ENCODE measurements around the gene NUDT11.
"Not testable (repeated sequence)": the region's sequence is repeated elsewhere in the genome, so short reads cannot be mapped to it uniquely, and the experiment has no call there.

The NUDT11 gene

DNA sequence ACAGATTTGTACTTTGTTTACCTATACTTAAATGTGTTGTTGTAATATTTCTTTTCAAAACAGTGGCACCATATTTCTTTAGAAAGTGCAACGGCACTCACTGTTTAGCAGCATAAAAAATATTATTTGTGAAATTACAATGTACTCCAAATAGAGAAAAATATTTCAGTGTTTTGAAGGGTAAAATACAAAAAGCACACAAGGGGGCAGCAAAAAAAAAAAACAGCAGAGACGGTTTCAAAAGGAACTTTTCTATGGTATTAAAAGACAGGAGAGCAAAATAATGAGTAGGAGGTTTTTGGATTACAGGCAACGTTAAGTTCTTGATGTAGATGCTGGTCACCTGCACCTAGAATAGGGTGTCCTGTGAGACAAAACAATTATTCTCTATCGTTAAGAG lies 2.0 kb downstream of the NUDT11 start:
- H3K27ac ChIP-seq (ENCODE audit: low read depth, low read length, poor library complexity, severe bottlenecking): no peak overlapping the region
- H3K9me3 ChIP-seq (ENCODE audit: low read length): no peaks in the 10 kb centered on the region
- H4K20me1 ChIP-seq (ENCODE audit: insufficient read depth, low read length): no peaks in the 10 kb centered on the region
- H3K79me2 ChIP-seq (ENCODE audit: insufficient read depth, low read length): no peaks in the 10 kb centered on the region
- no peaks in the 10 kb centered on the region for H3F3A ChIP-seq (ENCODE audit: insufficient read depth, low read length)
- H3K4me2 ChIP-seq (ENCODE audit: low read length): no peak overlapping the region
- no peak overlapping the region for H3K9ac ChIP-seq (ENCODE audit: low read length)
- H3K4me3 ChIP-seq (ENCODE audit: low read depth, low read length, poor library complexity, severe bottlenecking): no peak overlapping the region
- no peak overlapping the region for H2AFZ ChIP-seq (ENCODE audit: low read length)
- H3K36me3 ChIP-seq (ENCODE audit: insufficient read depth, low read length): no peaks in the 10 kb centered on the region
- H3K4me1 ChIP-seq (ENCODE audit: insufficient read depth, low read length, severe bottlenecking): no peaks in the 10 kb centered on the region
- no peaks in the 10 kb centered on the region for H3K9me2 ChIP-seq (ENCODE audit: low read depth, low read length)
- no peaks in the 10 kb centered on the region for H3K27me3 ChIP-seq (ENCODE audit: insufficient read depth, low read length)
- TF ChIP-seq, protein P1, sequence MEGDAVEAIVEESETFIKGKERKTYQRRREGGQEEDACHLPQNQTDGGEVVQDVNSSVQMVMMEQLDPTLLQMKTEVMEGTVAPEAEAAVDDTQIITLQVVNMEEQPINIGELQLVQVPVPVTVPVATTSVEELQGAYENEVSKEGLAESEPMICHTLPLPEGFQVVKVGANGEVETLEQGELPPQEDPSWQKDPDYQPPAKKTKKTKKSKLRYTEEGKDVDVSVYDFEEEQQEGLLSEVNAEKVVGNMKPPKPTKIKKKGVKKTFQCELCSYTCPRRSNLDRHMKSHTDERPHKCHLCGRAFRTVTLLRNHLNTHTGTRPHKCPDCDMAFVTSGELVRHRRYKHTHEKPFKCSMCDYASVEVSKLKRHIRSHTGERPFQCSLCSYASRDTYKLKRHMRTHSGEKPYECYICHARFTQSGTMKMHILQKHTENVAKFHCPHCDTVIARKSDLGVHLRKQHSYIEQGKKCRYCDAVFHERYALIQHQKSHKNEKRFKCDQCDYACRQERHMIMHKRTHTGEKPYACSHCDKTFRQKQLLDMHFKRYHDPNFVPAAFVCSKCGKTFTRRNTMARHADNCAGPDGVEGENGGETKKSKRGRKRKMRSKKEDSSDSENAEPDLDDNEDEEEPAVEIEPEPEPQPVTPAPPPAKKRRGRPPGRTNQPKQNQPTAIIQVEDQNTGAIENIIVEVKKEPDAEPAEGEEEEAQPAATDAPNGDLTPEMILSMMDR (IDR thresholded peaks at IDR 0.05; ENCODE audit: low read length): peak; percentile 7; the same call in 1 of the 2 replicates
- no peak for TF ChIP-seq EZH2 (IDR thresholded peaks at IDR 0.05; ENCODE audit: borderline replicate concordance, low read length)

DNA sequence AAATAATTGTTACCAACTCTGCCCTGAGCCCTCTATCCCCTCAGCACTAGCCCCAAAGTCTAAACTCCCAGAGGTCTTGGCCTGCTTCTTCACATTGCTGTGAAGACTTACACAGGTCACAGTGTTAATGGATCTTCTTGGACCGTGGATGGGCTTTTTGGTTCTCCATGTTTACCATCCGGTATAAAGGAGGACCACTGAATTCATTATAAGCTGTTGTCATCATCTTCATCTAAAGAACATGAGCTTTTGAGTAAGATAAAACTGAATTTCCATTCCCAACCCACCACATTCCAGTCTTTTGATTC lies 8.5 kb downstream of the NUDT11 start:
- H3K4me3 ChIP-seq (ENCODE audit: low read depth, low read length, poor library complexity, severe bottlenecking): no peak overlapping the region
- no peaks in the 10 kb centered on the region for H3K9me2 ChIP-seq (ENCODE audit: low read depth, low read length)
- no peaks in the 10 kb centered on the region for H3K9me3 ChIP-seq (ENCODE audit: low read length)
- no peaks in the 10 kb centered on the region for H3K27me3 ChIP-seq (ENCODE audit: insufficient read depth, low read length)
- peaks cover 5% of the 10 kb centered on the region for H3K4me1 ChIP-seq (ENCODE audit: insufficient read depth, low read length, severe bottlenecking)
- no peak overlapping the region for H3K27ac ChIP-seq (ENCODE audit: low read depth, low read length, poor library complexity, severe bottlenecking)
- no peaks in the 10 kb centered on the region for H3F3A ChIP-seq (ENCODE audit: insufficient read depth, low read length)
- TF ChIP-seq, protein P1 (IDR thresholded peaks at IDR 0.05; ENCODE audit: low read length): no peak
- no peak overlapping the region for H3K4me2 ChIP-seq (ENCODE audit: low read length)
- no peaks in the 10 kb centered on the region for H3K79me2 ChIP-seq (ENCODE audit: insufficient read depth, low read length)
- no peak overlapping the region for H3K9ac ChIP-seq (ENCODE audit: low read length)
- no peak overlapping the region for H2AFZ ChIP-seq (ENCODE audit: low read length)
- no peaks in the 10 kb centered on the region for H3K36me3 ChIP-seq (ENCODE audit: insufficient read depth, low read length)
- no peaks in the 10 kb centered on the region for H4K20me1 ChIP-seq (ENCODE audit: insufficient read depth, low read length)

DNA sequence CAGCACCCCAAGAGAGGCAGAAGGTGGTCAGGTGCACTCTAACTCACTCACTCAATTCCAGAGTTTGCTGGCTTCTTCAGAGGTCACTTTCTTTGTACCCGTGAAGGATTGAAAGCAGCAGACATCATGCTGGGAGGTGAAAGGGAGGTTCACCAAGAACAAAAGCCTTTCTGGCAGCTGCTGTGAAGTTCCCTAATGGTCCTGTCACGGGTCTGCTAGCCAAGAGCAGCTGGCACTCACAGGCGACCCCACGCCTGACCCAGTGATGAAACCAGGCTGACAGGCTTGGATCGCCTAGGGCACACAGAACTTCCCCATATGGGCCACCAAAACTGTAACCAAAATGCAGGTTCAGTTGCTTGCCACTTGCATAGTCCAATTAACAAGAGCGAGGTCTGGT lies 11.8 kb downstream of the NUDT11 start:
- H3K9me3 ChIP-seq (ENCODE audit: low read length): no peaks in the 10 kb centered on the region
- no peaks in the 10 kb centered on the region for H4K20me1 ChIP-seq (ENCODE audit: insufficient read depth, low read length)
- H3K4me2 ChIP-seq (ENCODE audit: low read length): no peak overlapping the region
- TF ChIP-seq, protein P1 (IDR thresholded peaks at IDR 0.05; ENCODE audit: low read length): no peak
- no peak for TF ChIP-seq EZH2 (IDR thresholded peaks at IDR 0.05; ENCODE audit: borderline replicate concordance, low read length)
- H3K27ac ChIP-seq (ENCODE audit: low read depth, low read length, poor library complexity, severe bottlenecking): no peak overlapping the region
- peaks cover 5% of the 10 kb centered on the region for H3K4me1 ChIP-seq (ENCODE audit: insufficient read depth, low read length, severe bottlenecking)
- H3K9ac ChIP-seq (ENCODE audit: low read length): no peak overlapping the region
- H3K79me2 ChIP-seq (ENCODE audit: insufficient read depth, low read length): no peaks in the 10 kb centered on the region
- no peaks in the 10 kb centered on the region for H3K27me3 ChIP-seq (ENCODE audit: insufficient read depth, low read length)
- no peak overlapping the region for H3K4me3 ChIP-seq (ENCODE audit: low read depth, low read length, poor library complexity, severe bottlenecking)
- H2AFZ ChIP-seq (ENCODE audit: low read length): no peak overlapping the region
- no peaks in the 10 kb centered on the region for H3K36me3 ChIP-seq (ENCODE audit: insufficient read depth, low read length)
- no peaks in the 10 kb centered on the region for H3F3A ChIP-seq (ENCODE audit: insufficient read depth, low read length)
- H3K9me2 ChIP-seq (ENCODE audit: low read depth, low read length): no peaks in the 10 kb centered on the region

DNA sequence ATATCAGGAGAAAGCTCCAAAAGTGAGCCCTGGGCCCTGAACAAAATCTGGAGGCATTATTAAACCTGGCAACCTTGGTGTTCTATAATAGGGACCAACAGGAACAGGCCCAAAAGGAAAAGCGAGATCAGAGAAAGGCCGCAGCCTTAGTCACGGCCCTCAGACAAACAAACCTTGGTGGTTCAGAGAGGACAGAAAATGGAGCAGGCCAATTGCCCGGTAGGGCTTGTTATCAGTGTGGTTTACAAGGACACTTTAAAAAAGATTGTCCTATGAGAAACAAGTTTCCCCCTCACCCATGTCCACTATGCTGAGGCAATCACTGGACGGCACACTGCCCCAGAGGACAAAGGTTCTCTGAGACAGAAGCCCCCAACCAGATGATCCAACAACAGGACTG lies 14.0 kb downstream of the NUDT11 start:
- not testable (repeated sequence) for H3K79me2 ChIP-seq (ENCODE audit: insufficient read depth, low read length); H3K9me2 ChIP-seq (ENCODE audit: low read depth, low read length); H3K27me3 ChIP-seq (ENCODE audit: insufficient read depth, low read length); H3K9ac ChIP-seq (ENCODE audit: low read length); H3K36me3 ChIP-seq (ENCODE audit: insufficient read depth, low read length); H3K9me3 ChIP-seq (ENCODE audit: low read length); H3K4me3 ChIP-seq (ENCODE audit: low read depth, low read length, poor library complexity, severe bottlenecking); H3K4me2 ChIP-seq (ENCODE audit: low read length); H3K4me1 ChIP-seq (ENCODE audit: insufficient read depth, low read length, severe bottlenecking); H4K20me1 ChIP-seq (ENCODE audit: insufficient read depth, low read length); H2AFZ ChIP-seq (ENCODE audit: low read length); H3F3A ChIP-seq (ENCODE audit: insufficient read depth, low read length); H3K27ac ChIP-seq (ENCODE audit: low read depth, low read length, poor library complexity, severe bottlenecking)

Measured in OCI-LY1 (cell line).